Smooth muscle cell of trachea (primary cell): ENCODE measurements around the gene TMEM25. TPM values are rescaled to one million over a fixed set of nuclear protein-coding genes. Genes with fewer than 3 reads are reported as not detected.

ENCODE experiments used
- total RNA-seq: library from RNA; depleted of rRNA; stranded (reverse); fragments of >200 nt; gene quantifications from 2 replicates; pipeline ENCODE4 v1.2.1, GENCODE V29; 2014

TMEM25 gene
- 8.6 and 22.7 TPM in 2 replicates for total RNA-seq

DNA sequence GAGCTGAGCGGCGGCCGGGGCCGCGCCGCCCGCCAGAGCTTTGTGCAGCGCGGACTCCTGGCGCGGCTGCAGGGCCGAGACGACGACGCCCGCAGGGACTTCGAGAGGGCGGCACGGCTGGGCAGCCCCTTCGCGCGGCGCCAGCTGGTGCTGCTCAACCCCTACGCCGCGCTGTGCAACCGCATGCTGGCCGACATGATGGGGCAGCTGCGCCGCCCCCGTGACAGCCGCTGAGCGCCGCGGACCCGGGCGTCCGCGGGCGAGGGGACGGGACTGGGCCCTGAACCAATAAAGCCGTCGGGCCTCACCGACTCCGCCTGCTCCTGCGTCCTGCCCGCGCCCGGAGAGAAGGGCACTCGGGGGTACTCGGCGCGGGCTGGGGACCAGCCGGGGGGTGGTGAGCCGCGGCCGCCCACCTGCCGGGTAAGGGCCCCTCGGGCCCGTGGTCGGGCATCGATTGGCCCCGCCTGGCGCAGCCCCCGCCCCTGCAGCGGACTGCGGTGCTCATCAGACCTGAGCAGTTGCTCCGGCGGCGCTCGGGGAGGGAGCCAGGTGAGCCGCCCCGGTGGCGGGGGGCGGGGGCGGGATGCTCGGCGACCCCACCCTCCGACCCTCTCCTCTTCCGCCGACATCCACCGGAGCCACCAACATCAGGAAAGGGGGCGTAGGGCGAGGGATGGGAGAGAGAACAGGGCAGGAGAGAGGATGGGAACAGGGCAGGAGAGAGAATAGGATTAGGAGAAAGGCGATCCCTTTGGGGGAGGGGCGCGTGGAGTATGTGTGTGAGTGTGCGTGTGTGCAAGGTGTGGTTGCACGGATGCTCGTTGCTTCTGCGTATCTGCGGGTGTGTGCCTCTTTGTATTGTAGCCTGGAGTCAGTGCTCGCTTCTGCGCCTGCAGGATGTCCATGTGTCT, at the start of gene TMEM25:
TMEM25 (plus strand) TSS at position 510 of the 914 bp plus-strand sequence. CDS start 610 bp downstream, outside the sequence.

DNA sequence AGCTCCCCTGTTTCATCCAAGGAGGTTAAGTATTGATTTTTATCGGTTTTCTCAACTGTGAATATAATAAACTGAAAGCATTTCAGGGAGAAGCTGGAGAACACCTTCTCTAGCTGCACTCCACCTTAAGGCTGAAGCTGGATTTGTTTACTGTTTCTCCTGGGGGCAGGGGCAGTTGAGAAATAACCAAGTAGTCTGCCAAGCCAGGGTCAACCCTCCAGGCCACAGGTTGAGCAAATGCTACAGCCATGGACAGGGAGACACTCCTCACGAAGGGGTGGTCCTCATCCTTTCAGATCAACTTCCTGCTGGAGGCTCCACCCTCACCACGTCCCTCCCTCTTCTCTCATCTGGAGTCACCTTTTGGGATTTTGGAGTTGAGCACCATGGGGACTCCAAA, 3.9 kb upstream of the TMEM25 start, which contains the start of gene TTC36:
TTC36 (plus strand) TSS at position 366 of the 400 bp plus-strand sequence; CDS start at position 387, 21 bp downstream.

DNA sequence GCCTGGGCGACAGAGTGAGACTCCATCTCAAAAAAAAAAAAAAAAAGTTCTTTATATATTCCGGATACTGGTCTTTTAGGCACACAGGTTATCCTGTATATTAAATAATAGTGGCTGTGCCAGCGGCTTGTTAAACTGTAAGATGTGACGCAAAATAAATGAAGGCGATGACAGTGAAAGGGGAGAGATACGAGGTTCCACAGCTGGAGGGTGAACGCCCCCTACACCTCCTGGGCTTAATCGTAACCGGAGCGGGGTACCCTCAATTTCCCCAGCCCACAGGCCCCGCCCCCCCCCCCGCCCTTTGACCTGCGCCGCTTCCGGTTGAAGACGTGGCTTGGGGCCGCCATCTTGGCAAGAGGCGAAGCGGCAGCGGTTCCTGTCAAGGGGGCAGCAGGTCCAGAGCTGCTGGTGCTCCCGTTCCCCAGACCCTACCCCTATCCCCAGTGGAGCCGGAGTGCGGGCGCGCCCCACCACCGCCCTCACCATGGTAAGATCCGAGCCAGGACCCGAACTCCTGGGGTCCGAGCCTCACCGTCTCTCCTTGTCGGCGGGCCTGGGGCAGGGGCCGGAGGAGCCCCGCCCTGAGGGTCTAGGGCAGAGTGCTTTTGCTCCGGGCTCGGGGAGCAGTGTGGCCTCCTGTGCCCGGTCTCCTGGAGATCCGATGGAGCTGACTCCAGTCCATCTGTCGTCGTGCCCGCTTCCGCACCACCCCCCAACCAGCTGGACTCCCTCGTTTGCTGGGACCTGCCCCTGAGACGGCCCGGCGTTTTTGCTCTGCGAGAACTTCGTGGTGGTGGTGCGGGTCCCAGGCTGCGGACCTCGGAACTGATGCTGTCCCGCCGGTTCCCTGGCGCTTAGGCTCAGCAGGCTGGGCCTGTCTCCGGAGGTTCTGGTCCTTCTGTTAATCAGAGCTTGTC, 41.3 kb downstream of the TMEM25 start, which contains the start of gene ARCN1:
ARCN1 (plus strand) TSS at position 349 of the 920 bp plus-strand sequence; CDS start at position 488, 139 bp downstream.

Other genes starting within 250 kb of the TMEM25 start
- not detected in 2 replicates for gene CD3E, start 226.5 kb upstream of the TMEM25 start, total RNA-seq
- gene CD3D, start 188.5 kb upstream of the TMEM25 start, total RNA-seq, result not detected in 2 replicates
- gene CD3G, start 186.8 kb upstream of the TMEM25 start, total RNA-seq, result not detected in 2 replicates
- gene UBE4A, start 171.6 kb upstream of the TMEM25 start, total RNA-seq, result 47.6 and 48.0 TPM in 2 replicates
- 21.0 and 34.8 TPM in 2 replicates for gene ATP5MG, start 129.6 kb upstream of the TMEM25 start, total RNA-seq
- 30.3 and 48.0 TPM in 2 replicates for gene KMT2A, start 94.7 kb upstream of the TMEM25 start, total RNA-seq
- gene TTC36, start 3.7 kb upstream of the TMEM25 start, total RNA-seq, result 0.15 and 1.3 TPM in 2 replicates
- 33.6 and 36.8 TPM in 2 replicates for gene IFT46, start 34.7 kb downstream of the TMEM25 start, total RNA-seq
- 138 and 147 TPM in 2 replicates for gene ARCN1, start 41.2 kb downstream of the TMEM25 start, total RNA-seq
- gene PHLDB1, start 76.4 kb downstream of the TMEM25 start, total RNA-seq, result 77.2 and 103 TPM in 2 replicates
- gene TREH, start 148.5 kb downstream of the TMEM25 start, total RNA-seq, result not detected in 2 replicates